Astrocyte of the hippocampus (primary cell): Measurements from ENCODE around the gene MITF.

Source experiments
- DNase-seq: peaks from one replicate; pipeline ENCODE4 v3.0.0; 2011; ENCODE audit warnings: low read depth, low spot score

MITF gene

GRCh38 chr3:69739204-69740102 is at the start of gene MITF:
Gene MITF, plus strand, starts transcription at chr3:69739464. Its CDS starts 134 bp downstream, at chr3:69739598.
- peak; percentile 97 for DNase-seq

DNA sequence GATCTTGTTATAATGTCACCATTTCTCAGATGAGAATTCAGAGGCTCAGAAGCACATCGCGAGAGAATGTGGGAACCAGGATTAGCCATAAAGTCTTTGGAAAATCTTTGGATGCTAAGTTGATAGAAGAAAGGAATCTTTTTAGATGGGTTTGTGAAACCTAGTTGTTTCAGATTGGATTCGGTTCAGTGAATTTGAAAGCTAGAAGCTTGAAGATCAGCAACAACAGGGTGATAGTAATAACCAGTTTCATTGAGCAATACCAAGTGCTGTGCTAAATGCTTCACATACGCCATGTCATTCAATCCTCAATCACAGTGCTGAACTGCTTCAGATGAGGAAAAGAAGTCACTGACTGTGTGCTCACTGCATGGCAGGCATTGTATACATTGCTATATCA is 47.4 kb upstream of the MITF start:
- no peak for DNase-seq

DNA sequence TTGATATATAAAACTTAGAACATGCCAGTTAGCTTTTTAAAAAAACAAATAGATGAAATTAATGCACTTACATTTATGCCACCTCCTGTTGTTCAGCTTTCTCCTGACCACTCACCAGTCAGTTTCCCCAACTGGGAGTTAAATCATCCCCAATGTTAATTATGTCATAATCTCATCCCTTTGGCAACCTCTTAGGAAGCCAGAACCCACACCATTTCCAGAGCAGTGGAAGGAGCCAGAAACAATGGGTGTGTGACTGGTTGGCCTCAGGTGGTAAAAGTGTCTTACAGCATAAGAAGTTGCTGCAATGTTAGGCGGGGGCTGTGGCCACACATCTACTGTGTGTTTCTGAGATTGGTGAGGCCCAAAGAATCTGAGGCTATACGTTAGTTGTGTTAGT is 46.5 kb upstream of the MITF start:
- DNase-seq: no peak

DNA sequence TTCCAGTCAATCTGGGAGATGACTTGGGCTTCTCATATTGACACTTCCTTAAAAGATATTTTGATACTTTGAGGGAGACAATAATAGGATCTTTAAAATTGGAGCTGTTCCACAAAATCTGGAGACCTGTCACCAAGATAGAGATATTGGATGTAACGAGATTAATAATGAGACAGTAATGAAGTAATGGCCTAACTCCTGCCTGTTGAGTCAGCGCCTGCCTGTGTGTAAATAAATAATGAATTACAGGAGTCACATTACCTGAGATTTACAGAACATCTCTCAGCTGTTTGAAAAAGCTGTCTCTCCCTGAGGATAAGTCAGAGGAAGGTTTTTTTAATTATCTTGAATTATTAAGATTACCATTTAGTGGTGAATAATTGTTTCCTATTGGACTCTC is 43.8 kb upstream of the MITF start:
- no peak for DNase-seq

- DNase-seq: no peak
These were observed 43.3 kb upstream of the MITF start for GRCh38 chr3:69695933-69696332.

DNA sequence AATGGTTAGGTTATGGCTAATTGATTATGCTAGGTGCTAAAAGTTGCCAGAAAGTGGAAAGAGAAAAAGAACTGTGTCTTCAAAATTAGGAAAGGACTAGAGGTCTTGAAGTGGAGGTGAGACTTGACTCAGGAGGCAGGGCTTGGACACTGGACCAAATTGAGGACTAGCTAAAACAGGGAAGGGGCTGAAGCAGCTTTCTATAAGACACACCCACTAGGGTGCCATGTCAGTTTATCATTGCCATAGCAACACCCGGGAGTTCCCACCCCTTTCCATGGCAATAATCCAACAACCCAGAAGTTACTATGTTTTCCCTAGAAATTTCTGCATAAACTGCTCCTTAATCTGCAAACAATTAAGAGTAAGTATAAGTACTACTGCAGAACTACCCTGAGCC is 42.9 kb upstream of the MITF start:
- DNase-seq: no peak

DNA sequence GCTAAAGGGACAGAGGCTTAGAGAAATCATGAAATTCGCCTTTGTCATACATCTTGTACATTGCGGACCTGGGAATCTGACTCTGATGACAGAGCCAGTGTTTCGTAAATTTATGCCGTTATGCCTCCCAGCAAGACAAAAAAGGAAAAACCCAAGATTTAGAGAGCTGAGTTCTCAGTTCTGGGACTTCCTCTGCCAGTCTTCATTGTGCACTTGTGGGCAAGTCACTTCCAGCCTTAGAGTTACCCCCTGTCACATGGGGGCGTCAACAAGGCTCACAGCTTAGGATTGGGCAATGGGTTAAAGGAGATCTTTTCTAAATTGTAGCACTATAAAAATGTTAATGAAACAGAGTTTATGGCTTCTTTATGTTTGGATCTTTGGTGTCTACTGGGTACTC is 41.9 kb upstream of the MITF start:
- DNase-seq: no peak

DNA sequence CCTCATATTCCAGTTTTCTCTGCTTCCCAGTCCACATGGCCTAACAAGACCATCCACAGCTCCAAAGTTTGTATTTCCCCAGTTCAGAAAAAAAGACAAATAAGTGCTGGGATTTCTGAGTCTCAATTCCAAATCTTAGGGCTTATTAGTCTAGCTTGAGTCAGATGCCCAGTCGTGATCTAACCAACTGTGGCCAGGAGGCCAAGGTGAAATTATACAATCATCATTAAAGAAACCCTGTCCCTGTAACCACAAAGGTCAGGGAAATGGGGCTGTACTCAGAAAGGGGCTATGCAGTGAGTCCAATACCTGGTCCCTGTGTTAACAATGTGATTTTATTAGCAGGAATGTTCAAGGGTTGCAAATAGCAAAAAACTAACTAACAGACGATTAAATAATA is 40.5 kb upstream of the MITF start:
- no peak for DNase-seq

- peak; percentile 5 for DNase-seq
These were observed 40.1 kb upstream of the MITF start for GRCh38 chr3:69699183-69699582.

- DNase-seq: no peak
These were observed 38.3 kb upstream of the MITF start for GRCh38 chr3:69700949-69701348.

- DNase-seq: peak; percentile 71
These were observed 28.9 kb upstream of the MITF start for GRCh38 chr3:69710153-69710977.

GRCh38 chr3:69712269-69712668 is 27.0 kb upstream of the MITF start:
- DNase-seq: no peak

DNA sequence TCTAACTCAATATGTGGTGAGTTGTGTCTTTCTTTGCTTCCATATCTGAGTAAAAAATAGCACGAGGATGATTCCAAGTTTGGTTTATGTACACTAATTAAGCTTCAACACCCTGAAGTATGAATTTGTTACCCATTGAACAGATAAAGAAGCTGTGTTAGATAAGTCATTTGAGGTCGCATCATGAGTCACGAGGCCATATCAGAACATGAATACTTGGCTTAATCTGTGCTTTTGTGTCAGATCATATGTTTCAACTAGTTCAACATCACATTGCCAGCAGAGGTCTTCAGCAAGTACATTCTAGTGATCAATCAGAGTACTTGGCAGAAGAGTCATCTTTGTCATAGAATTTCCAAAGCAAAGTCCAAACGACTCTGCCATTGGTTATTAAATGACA is 26.3 kb upstream of the MITF start:
- DNase-seq: no peak

DNA sequence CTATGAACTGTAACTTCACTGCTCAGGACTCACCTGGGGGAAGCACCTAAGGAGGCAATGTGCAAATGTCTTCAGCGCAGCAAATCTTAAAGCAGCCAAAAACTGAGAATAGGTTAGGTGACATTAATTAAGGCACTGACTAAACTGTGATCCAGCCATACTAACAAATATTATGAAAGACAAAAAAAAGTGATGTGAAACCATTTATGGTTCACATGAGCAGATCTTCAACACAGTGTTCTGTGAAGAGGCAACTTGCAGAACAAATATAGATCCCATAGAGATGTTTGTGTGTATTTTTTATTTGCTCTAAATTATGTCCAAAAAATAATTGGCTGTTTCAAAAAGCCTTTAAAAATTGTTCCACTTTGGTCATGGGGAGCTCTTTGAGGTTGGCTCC is 24.1 kb upstream of the MITF start:
- no peak for DNase-seq

- DNase-seq: no peak
These were observed 23.1 kb upstream of the MITF start for GRCh38 chr3:69716119-69716518.

DNA sequence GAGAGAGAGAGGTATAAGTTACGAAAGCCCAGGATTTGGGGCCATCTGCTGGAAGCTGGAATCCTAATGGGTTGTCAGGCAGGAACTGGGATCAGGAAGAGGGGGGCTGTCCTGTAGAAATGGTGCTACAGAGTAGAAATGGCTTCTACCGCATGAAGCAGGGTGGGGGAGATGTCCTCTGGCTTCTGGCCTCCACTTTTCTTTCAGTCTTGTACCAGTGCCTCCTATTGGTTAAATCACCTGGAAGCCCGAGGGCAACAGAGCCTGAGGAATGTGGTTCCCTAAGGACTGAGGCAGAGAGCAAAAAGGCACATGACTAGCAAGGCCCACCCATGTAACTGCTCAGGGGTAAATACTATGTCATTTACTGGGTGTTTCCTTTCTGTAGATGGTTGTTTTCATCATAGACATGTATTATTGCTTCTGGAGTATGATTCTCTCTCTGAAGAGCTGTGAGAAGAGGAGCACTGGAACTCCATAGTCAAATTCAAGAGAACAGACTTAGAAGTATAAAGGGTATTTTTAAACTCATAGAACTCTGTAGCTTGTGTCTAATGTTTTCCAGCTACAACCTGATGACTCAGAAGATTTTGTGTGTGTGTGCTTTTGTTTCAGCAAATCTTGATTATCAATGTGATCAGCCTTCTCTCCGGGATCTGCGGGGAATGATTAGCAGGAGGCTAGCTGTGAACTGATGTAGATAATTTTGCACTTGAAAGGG is 20.2 kb upstream of the MITF start:
- DNase-seq: no peak

- DNase-seq: no peak
These were observed 19.6 kb upstream of the MITF start for GRCh38 chr3:69719587-69720122.

DNA sequence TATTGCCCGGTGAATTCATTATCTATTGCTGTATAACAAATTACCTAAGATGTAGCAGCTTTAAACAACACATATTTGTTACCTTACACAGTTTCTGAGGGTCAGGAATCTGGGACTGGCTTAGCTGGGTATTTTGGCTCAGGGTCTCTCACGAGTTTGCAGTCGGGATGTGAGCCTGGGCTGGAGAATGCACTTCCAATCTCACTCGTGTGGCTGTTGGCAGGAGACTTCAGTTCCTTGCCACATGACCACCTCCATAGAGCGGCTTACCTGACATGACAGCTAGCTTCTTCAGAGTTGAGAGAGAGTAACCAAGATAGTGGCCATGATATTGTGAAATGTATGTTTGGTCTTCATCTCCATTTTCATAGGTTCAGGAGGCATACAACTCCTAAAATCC is 18.4 kb upstream of the MITF start:
- no peak for DNase-seq

- DNase-seq: no peak
These were observed 15.9 kb upstream of the MITF start for GRCh38 chr3:69723389-69723788.

DNA sequence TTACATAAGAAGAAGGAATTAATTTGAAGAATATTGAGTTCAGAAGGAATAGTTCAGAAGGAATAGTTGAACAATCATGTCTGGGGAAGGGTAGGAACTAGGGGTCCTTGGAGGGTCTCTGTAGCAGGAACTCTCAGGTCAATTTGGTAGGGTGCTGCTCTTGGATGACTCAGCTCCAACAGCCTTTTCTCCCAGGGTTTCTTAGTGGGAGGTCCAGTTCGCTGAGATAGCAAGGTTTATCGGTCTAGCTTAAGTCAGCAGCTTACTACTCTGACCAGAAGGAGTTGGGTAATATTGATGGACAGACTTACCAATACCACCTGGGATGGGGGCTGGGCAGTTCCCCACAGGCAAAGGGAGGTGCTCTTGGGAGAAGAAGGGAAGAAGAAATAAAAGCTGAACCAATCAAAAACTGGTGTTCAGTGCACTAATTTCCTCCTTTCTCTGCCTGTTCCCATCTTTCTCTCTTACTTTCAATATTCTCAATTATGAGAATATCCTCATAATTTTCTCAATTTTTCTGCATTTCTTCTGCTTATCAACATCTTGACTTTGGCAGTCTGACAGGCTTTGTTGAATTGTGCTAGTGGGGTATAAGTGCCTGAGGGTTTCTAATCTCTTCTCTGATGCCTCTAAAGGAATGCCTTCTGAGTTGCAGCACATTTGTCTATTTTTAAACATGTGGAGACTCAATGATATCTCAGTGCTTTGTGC is 14.4 kb upstream of the MITF start:
- DNase-seq: peak; percentile 3

DNA sequence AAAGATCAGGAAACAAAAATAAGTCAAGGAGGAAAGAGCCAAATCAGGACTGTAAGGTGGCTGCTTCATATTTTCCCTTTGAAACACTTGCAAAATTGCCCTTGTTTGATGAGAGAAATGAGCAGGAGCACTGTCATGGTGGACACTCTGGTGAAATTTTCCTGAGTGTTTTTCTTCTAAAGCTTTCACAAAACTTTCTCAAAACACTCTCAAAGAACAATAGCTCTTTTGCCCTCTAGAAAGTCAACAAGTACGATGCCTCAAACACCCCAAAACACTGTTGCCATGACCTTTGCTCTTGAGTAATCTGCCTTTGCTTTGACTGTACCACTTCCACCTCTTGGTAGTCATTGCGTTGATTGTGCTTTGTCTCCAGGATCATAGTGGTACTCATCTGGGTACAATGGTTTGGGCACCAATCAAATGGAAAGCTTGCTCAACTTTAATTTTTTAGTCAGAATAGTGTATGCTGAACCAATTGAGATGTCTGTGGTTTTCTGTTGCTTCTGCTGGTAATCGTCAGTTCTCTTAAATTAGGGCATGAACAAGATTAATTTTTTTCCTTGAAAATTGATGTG is 13.2 kb upstream of the MITF start:
- no peak for DNase-seq
